SU-DHL-6 (cell line): ENCODE results near the gene LTB.

Experiments
- CTCF ChIP-seq: fragments of 200-600 bp; sonication (generic); IDR thresholded peaks from one replicate; pipeline ENCODE4 v1.5.1; 2017; ENCODE audit warnings: antibody characterized with exemption, mild to moderate bottlenecking, low read length, moderate library complexity; ENCODE audit not compliant: insufficient read depth, poor library complexity, severe bottlenecking
- EZH2phosphoT487 ChIP-seq: fragments of 200-600 bp; sonication (generic), shearing (Covaris generic); conservative IDR thresholded peaks from 2 replicates; pipeline ENCODE4 v1.6.1; 2018; ENCODE audit warnings: mild to moderate bottlenecking, antibody characterized with exemption, low read length, moderate library complexity, mixed read lengths

- TF ChIP-seq CTCF (no peak), EZH2phosphoT487 (no peak)
Observed at GRCh38 chr6:31533455-31533841, 48.8 kb downstream of the LTB start.
